Measurements from ENCODE around the gene PDE11A. TPM values are rescaled to one million over a fixed set of nuclear protein-coding genes. Genes with fewer than 3 reads are reported as not detected.

The PDE11A gene
- total RNA-seq, 6 experiments from 2014 or later = 1.2 to 3.1 (median 1.4) TPM

DNA sequence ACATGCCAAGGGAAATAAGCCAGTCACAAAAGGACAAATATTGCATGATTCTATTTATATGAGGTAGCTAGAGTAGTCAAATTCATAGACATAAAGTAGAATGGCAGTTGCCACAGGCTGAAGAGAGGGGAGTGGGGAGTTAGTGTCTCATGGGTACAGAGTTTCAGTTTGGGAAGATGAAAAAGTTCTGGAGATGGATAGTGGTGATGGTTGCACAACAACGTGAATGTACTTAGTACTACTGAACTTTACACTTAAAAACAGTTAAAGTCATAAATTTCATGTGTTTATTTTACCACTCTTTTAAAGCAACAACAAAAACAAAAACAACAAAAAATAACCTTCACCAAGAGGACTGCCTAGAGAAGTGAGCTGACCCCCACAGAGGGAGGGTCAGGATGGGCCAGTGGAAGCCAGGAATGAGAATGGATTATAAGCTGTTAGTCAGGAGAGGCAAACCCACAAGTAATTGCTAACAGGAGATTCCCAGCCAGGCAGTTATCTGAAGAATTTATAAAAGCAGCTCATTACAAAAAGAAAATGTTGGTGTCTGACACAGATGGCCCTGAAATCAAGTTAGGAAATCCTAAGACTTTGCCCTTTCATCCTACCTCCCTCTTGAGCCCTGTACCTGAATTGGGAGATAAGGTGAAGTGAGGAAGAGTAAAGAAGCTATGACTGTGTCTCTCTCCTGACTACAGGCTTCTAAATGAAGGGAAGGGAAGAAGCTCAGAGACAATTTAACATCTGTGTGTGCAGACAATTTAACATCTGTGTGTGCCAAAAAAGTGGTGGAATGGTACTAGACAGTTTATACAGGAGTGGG, 263.4 kb downstream of the PDE11A start:
- H3K4me3 Mint-ChIP-seq = no peak overlapping the region
- no peak for DNase-seq
- peak overlapping the region; percentile 16; the same call in 1 of the 2 replicates for H3K27ac Mint-ChIP-seq
- H3K36me3 Mint-ChIP-seq (ENCODE audit: low read depth) = no peaks in the 10 kb centered on the region
- H3K4me1 Mint-ChIP-seq (ENCODE audit: low read depth) = peaks cover 4% of the 10 kb centered on the region; the same call in 1 of the 2 replicates
- H3K9me3 Mint-ChIP-seq = no peaks in the 10 kb centered on the region
- TF ChIP-seq, protein P1, sequence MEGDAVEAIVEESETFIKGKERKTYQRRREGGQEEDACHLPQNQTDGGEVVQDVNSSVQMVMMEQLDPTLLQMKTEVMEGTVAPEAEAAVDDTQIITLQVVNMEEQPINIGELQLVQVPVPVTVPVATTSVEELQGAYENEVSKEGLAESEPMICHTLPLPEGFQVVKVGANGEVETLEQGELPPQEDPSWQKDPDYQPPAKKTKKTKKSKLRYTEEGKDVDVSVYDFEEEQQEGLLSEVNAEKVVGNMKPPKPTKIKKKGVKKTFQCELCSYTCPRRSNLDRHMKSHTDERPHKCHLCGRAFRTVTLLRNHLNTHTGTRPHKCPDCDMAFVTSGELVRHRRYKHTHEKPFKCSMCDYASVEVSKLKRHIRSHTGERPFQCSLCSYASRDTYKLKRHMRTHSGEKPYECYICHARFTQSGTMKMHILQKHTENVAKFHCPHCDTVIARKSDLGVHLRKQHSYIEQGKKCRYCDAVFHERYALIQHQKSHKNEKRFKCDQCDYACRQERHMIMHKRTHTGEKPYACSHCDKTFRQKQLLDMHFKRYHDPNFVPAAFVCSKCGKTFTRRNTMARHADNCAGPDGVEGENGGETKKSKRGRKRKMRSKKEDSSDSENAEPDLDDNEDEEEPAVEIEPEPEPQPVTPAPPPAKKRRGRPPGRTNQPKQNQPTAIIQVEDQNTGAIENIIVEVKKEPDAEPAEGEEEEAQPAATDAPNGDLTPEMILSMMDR (IDR thresholded peaks at IDR 0.05) = no peak
- H3K27me3 Mint-ChIP-seq (ENCODE audit: insufficient read depth) = no peaks in the 10 kb centered on the region; the same call in 1 of the 2 replicates

DNA sequence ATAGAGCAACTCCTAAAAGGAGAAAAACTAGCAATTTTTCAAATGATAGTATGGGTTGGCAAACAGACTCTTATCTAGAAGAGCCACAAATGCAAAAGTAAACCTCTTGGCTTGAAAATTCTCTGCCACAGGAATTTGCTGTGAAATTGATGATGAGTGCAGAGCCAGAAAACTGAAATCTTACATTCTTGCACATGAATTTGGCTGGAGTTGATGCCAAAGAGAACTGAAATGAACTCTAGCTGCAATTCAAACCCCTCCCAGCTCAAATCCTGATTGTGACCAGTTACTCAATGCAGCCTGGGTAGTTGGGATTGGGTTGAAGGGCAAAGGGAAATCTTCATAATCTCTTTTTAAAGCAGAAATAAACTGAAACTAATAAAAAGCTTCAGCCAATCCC, 266.6 kb downstream of the PDE11A start:
- Mint-ChIP-seq H3K4me3 (no peak overlapping the region), H3K4me1 (ENCODE audit: low read depth) (peaks cover 4% of the 10 kb centered on the region; the same call in 1 of the 2 replicates), H3K9me3 (no peaks in the 10 kb centered on the region), H3K27me3 (ENCODE audit: insufficient read depth) (no peaks in the 10 kb centered on the region; the same call in 1 of the 2 replicates), H3K27ac (no peak overlapping the region; the same call in 1 of the 2 replicates), H3K36me3 (ENCODE audit: low read depth) (no peaks in the 10 kb centered on the region)
- TF ChIP-seq, protein P1 (IDR thresholded peaks at IDR 0.05) = no peak
- peak; percentile 33 for DNase-seq

DNA sequence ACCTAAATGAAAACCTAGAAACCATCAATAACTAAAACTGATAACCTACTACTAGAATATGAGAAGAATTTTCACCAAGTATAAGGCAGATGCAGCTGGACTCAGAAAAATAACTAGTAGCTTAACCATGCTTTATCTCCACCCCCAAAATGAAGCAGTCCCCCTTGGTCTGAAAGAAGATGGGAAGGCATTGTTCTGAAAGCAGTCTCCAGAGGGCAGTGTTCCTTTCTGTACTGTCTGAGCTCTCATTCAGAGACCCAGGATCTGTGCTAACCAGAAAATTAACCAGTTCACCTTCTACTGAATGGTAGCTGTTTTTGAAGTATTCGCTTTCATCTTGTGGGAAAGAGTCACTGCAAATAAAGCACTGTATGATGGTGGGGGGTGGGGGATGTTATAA, 273.0 kb downstream of the PDE11A start:
- Mint-ChIP-seq H3K27ac (no peak overlapping the region), H3K36me3 (ENCODE audit: low read depth) (no peaks in the 10 kb centered on the region), H3K4me3 (no peak overlapping the region), H3K27me3 (ENCODE audit: insufficient read depth) (peaks cover 6% of the 10 kb centered on the region; the same call in 1 of the 2 replicates), H3K4me1 (ENCODE audit: low read depth) (no peaks in the 10 kb centered on the region), H3K9me3 (no peaks in the 10 kb centered on the region)
- TF ChIP-seq, protein P1 (IDR thresholded peaks at IDR 0.05) = peak; percentile 74
- peak; percentile 35 for DNase-seq

DNA sequence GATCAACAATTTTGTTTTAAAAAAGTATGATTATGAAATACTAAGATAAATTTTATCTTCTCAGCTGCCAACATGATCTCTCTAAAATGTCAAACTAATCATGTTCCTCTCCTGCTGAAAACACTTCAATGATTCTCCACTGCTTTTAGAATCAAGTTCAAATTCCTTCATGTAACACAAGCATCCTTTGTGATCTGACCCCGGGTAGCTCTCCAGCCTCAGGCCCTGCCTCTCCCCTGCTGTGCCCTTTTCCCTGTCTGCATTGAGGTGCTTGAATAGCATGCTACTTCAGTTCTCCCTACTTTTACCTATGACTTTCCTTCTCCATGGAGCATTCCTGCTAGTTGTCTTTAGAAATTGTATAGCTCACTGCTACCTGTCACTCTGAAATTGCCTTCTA, 274.8 kb downstream of the PDE11A start:
- Mint-ChIP-seq H3K27me3 (ENCODE audit: insufficient read depth) (peaks cover 10% of the 10 kb centered on the region; the same call in 1 of the 2 replicates), H3K36me3 (ENCODE audit: low read depth) (no peaks in the 10 kb centered on the region), H3K4me3 (no peak overlapping the region), H3K27ac (no peak overlapping the region), H3K4me1 (ENCODE audit: low read depth) (no peaks in the 10 kb centered on the region), H3K9me3 (no peaks in the 10 kb centered on the region)
- TF ChIP-seq, protein P1 (IDR thresholded peaks at IDR 0.05) = no peak
- DNase-seq = no peak

DNA sequence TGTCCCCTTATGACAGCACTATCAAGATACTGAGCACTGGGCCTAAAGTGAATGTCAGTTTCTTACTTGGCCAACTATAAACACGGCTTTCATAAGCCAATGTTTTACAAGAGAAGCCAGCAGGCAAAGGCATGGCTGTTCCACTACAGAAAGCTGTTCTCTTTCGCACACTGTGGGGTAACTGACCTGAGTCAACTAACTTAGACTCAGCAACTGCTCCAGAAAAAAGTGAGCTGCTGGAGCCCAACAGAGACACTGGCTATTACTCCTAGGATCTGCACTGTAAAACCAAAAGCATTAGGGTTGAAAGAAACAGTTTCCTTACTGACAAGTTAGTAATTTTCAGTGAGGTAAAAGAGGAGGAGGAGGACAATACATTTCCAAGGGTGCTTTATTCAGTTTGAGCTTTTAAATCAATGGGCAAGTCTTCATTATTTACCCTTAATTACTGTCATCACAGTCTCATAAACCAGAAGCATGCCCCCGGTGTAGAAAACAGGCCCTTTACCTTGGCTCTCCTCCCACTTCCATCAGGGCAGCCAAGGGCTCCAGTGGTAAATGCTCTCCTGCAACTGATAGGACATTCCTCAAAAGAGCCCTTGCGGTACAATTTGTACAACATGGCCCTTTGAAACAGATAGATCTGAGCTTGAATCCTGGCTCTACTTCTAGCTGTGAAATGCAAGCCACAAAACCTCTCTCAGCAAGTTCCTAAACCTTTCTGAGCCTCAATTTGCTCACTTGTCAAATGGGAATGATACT, 275.7 kb downstream of the PDE11A start:
- Mint-ChIP-seq H3K4me3 (no peak overlapping the region), H3K36me3 (ENCODE audit: low read depth) (no peaks in the 10 kb centered on the region), H3K9me3 (no peaks in the 10 kb centered on the region), H3K27me3 (ENCODE audit: insufficient read depth) (peaks cover 11% of the 10 kb centered on the region; the same call in 1 of the 2 replicates), H3K27ac (no peak overlapping the region), H3K4me1 (ENCODE audit: low read depth) (no peaks in the 10 kb centered on the region)
- no peak for DNase-seq
- TF ChIP-seq, protein P1 (IDR thresholded peaks at IDR 0.05) = no peak

Data from HFFc6 (cell line).